ENCODE data around the gene XPR1. TPM values are rescaled to one million over a fixed set of nuclear protein-coding genes. Genes with fewer than 3 reads are reported as not detected.

Gene XPR1
- total and polyA plus RNA-seq, 10 of the 15 experiments (the other 5 are each of a cell fraction or from before 2014, with no cell fraction given) = 1.1 to 33.9 (median 11.3) TPM

GRCh38 chr1:180862305-180862704 is 230.5 kb downstream of the XPR1 start:
- no peaks in the 10 kb centered on the region for H3K79me2 ChIP-seq (ENCODE audit: control insufficient read depth, insufficient read depth, low read length)
- ChIA-PET RAD21 (ENCODE audit: unreplicated experiment) (interaction anchor here (0.8 to 7.8 kb wide), 32 partner anchors 9 to 365 kb away, joined by 3 to 156 read pairs (median 5); partner anchors contain the start of gene XPR1), CTCF (interaction anchor here (0.7 to 7.4 kb wide), 63 partner anchors 9 to 673 kb away, joined by 3 to 373 read pairs (median 4); partner anchors contain the start of gene XPR1), SMC1A (ENCODE audit: uncharacterized antibody, unreplicated experiment) (interaction anchor here (0.7 to 7.4 kb wide), 62 partner anchors 9 to 634 kb away, joined by 3 to 247 read pairs (median 4); partner anchors contain the start of gene XPR1), POLR2A (interaction anchor here (0.9 to 1.6 kb wide), 3 partner anchors 231 to 344 kb away, joined by 3 to 5 read pairs (median 4); partner anchors contain the start of gene XPR1)
- DNase-seq (ENCODE audit: low read depth, low spot score) (no peak), ATAC-seq (no peak), FAIRE-seq (no peak)
- BruUV-seq (replicated peaks) = no TSS peak
- no peak overlapping the region for H3K27ac ChIP-seq (ENCODE audit: control insufficient read depth, insufficient read depth)
- H2AFZ ChIP-seq (ENCODE audit: control insufficient read depth, low read depth, low read length) = no peak overlapping the region
- in situ Hi-C loops (cut with MboI) (no loop called here), intact Hi-C loops (cut with micrococcal nuclease; ENCODE audit: unreplicated experiment) (loop anchor here (5.0 kb wide), 3 partner anchors 85 to 345 kb away; partner anchors contain the start of gene XPR1)
- H3K9me3 ChIP-seq (replicated peaks; ENCODE audit: control insufficient read depth, insufficient read depth, low read length) = no peaks in the 10 kb centered on the region
- H3K4me2 ChIP-seq (ENCODE audit: control insufficient read depth, insufficient read depth) = no peak overlapping the region
- TF ChIP-seq MLLT1 (IDR thresholded peaks at IDR 0.05) = no peak
- H4K20me1 ChIP-seq (ENCODE audit: control insufficient read depth, insufficient read depth) = no peaks in the 10 kb centered on the region
- 95% methylated on average over 1 of the region's 1 CpG for WGBS (ENCODE audit: insufficient coverage, insufficient replicate concordance, low lambda C conversion rate, missing lambda C conversion rate)
- H3K27me3 ChIP-seq (replicated peaks in 1 of 2; ENCODE audit: control insufficient read depth in 2 of 2, insufficient read depth in 2 of 2, low read length in 1 of 2) = no peaks in the 10 kb centered on the region
- H3K36me3 ChIP-seq (ENCODE audit: control insufficient read depth in 2 of 2, insufficient read depth in 2 of 2, low read length in 1 of 2) = no peaks in the 10 kb centered on the region
- H3K4me1 ChIP-seq (ENCODE audit: control insufficient read depth, insufficient read depth, low read length) = no peaks in the 10 kb centered on the region
- no peak overlapping the region for H3K9ac ChIP-seq (ENCODE audit: control insufficient read depth, insufficient read depth, low read length)
- H3K4me3 ChIP-seq = no peak overlapping the region

DNA sequence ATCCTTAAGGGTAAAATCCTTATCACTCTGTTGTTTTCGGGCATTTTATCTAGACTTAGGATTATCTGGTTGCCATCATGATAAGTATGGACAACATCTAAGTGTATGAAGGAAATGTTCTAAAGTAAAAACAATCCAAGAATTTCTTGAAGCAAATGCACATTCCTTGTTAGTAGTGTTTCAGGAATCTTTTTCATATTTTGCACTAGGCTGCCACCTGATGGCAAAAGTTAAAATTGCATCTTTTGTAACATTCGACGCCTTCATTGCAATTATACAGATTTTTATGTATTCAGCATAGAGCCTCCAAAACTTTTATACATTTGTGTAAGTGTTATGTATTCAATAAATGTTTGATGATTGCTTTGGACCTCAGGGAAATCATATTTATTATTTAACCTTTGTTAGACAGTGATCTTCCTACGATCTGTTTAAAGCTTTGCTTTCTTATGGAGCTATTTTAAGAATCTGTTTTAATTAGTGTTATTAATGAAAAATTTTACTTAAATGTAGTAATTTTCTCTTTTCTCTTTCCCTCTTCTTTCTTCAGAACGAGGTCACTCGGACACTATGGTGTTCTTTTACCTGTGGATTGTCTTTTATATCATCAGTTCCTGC is 231.4 kb downstream of the XPR1 start:
- H2AFZ ChIP-seq (ENCODE audit: control insufficient read depth, low read depth, low read length) = no peak overlapping the region
- no peaks in the 10 kb centered on the region for H3K4me1 ChIP-seq (ENCODE audit: control insufficient read depth, insufficient read depth, low read length)
- intact Hi-C loops (cut with micrococcal nuclease; ENCODE audit: unreplicated experiment) (loop anchor here (5.0 kb wide), 3 partner anchors 86 to 346 kb away; partner anchors contain the start of gene XPR1), in situ Hi-C loops (cut with MboI) (no loop called here)
- H3K9me3 ChIP-seq (replicated peaks; ENCODE audit: control insufficient read depth, insufficient read depth, low read length) = no peaks in the 10 kb centered on the region
- H3K9ac ChIP-seq (ENCODE audit: control insufficient read depth, insufficient read depth, low read length) = no peak overlapping the region
- H3K4me2 ChIP-seq (ENCODE audit: control insufficient read depth, insufficient read depth) = no peak overlapping the region
- no peaks in the 10 kb centered on the region for H3K79me2 ChIP-seq (ENCODE audit: control insufficient read depth, insufficient read depth, low read length)
- no peaks in the 10 kb centered on the region for H4K20me1 ChIP-seq (ENCODE audit: control insufficient read depth, insufficient read depth)
- 34% methylated on average over 6 of the region's 6 CpGs for WGBS (ENCODE audit: insufficient coverage, insufficient replicate concordance, low lambda C conversion rate, missing lambda C conversion rate)
- no TSS peak for BruUV-seq (replicated peaks)
- no peak for ATAC-seq
- H3K4me3 ChIP-seq = no peak overlapping the region
- ChIA-PET RAD21 (ENCODE audit: unreplicated experiment) (interaction anchor here (0.6 to 7.8 kb wide), 27 partner anchors 10 to 499 kb away, joined by 3 to 156 read pairs (median 5); partner anchors contain the start of gene XPR1), CTCF (interaction anchor here (0.7 to 7.4 kb wide), 68 partner anchors 10 to 1642 kb away, joined by 3 to 373 read pairs (median 4); partner anchors contain the start of gene XPR1), SMC1A (ENCODE audit: uncharacterized antibody, unreplicated experiment) (interaction anchor here (0.6 to 7.4 kb wide), 51 partner anchors 10 to 567 kb away, joined by 3 to 247 read pairs (median 4); partner anchors contain the start of genes KIAA1614 and XPR1), POLR2A (interaction anchor here (1.6 kb wide), 1 partner anchor 345 kb away, joined by 3 read pairs; no protein-coding TSS in a partner anchor)
- no peaks in the 10 kb centered on the region for H3K36me3 ChIP-seq (ENCODE audit: control insufficient read depth in 2 of 2, insufficient read depth in 2 of 2, low read length in 1 of 2)
- peak; percentile 38 for FAIRE-seq
- no peak overlapping the region for H3K27ac ChIP-seq (ENCODE audit: control insufficient read depth, insufficient read depth)
- H3K27me3 ChIP-seq (replicated peaks in 1 of 2; ENCODE audit: control insufficient read depth in 2 of 2, insufficient read depth in 2 of 2, low read length in 1 of 2) = no peaks in the 10 kb centered on the region
- DNase-seq (ENCODE audit: low read depth, low spot score) = no peak
- TF ChIP-seq, protein P1, sequence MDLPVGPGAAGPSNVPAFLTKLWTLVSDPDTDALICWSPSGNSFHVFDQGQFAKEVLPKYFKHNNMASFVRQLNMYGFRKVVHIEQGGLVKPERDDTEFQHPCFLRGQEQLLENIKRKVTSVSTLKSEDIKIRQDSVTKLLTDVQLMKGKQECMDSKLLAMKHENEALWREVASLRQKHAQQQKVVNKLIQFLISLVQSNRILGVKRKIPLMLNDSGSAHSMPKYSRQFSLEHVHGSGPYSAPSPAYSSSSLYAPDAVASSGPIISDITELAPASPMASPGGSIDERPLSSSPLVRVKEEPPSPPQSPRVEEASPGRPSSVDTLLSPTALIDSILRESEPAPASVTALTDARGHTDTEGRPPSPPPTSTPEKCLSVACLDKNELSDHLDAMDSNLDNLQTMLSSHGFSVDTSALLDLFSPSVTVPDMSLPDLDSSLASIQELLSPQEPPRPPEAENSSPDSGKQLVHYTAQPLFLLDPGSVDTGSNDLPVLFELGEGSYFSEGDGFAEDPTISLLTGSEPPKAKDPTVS (IDR thresholded peaks at IDR 0.05; ENCODE audit: low read depth, low read length) = no peak
- no peak for TF ChIP-seq STAT1 (conservative IDR thresholded peaks at IDR 0.05)
- TF ChIP-seq IKZF2 (IDR thresholded peaks at IDR 0.05) = no peak
- TF ChIP-seq STAT3 (IDR thresholded peaks at IDR 0.05; ENCODE audit: low read depth, low read length) = no peak
- no peak for TF ChIP-seq FOS (IDR thresholded peaks at IDR 0.05; ENCODE audit: borderline replicate concordance, extremely low read depth, insufficient read length)
- TF ChIP-seq RAD21 (IDR thresholded peaks at IDR 0.05; ENCODE audit: insufficient read depth, low read depth, low read length) = peak; percentile 88
- TF ChIP-seq, protein P2, sequence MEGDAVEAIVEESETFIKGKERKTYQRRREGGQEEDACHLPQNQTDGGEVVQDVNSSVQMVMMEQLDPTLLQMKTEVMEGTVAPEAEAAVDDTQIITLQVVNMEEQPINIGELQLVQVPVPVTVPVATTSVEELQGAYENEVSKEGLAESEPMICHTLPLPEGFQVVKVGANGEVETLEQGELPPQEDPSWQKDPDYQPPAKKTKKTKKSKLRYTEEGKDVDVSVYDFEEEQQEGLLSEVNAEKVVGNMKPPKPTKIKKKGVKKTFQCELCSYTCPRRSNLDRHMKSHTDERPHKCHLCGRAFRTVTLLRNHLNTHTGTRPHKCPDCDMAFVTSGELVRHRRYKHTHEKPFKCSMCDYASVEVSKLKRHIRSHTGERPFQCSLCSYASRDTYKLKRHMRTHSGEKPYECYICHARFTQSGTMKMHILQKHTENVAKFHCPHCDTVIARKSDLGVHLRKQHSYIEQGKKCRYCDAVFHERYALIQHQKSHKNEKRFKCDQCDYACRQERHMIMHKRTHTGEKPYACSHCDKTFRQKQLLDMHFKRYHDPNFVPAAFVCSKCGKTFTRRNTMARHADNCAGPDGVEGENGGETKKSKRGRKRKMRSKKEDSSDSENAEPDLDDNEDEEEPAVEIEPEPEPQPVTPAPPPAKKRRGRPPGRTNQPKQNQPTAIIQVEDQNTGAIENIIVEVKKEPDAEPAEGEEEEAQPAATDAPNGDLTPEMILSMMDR (IDR thresholded peaks at IDR 0.05 in 2 of 3, conservative IDR thresholded peaks at IDR 0.05 in 1 of 3; ENCODE audit: control insufficient read depth in 2 of 3, extremely low read depth in 1 of 3, insufficient read depth in 1 of 3, low read depth in 3 of 3, low read length in 3 of 3) = peak; percentile 51 to 69 (median 59); a peak in 5 of 6 replicates
- TF ChIP-seq SMC3 (IDR thresholded peaks at IDR 0.05; ENCODE audit: borderline replicate concordance, low read length) = peak; percentile 86
- no peak for TF ChIP-seq RELA (IDR thresholded peaks at IDR 0.05; ENCODE audit: borderline replicate concordance, partially characterized antibody)
